Measurements from ENCODE around the gene PDE9A.

Gene PDE9A

DNA sequence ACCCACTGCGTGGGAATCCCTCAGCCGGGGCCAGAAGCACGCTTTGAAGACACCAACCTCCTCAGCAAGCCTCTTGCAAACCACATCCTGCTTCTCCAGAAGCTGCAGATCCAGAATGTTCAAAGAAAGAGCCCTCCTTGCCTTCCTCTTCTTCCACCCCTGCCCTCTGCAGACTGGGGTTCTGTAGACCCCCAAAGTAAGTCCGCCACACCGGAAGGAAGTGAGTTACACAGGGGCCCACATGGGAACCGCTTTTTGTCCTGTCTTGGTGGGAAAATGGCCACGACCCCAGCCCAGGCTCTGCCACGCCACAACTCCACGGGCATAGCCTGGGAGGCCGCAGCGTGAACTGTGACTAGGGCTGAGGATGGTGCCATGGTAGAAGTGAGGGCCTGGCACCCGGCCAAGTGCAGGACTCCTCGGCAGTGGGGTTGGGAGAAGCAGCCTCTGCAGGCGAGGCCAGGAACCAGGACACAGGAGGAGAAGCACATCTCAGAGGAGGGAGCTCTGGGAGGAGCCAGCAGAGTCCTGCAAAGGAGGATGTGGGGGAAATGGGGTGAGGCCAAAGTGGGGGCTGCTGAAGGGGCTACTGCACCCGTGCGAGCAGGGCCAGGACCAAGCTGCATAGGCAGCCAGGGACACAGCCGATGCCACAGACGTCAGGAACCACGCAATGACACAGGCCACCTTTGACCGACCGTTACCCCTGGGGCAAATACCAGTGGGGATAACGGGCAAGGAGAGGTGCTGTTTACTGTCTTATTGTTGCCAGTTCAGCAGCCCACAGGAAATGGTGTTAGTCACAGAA, 30.9 kb downstream of the PDE9A start:
- in situ Hi-C loops (cut with MboI; ENCODE audit: low sequenced_read_pairs), result no loop called here

- in situ Hi-C loops (cut with MboI; ENCODE audit: low sequenced_read_pairs), result no loop called here
Observed at GRCh38 chr21:42685036-42685435, 31.6 kb downstream of the PDE9A start.

GRCh38 chr21:42685954-42686500, 32.6 kb downstream of the PDE9A start:
- in situ Hi-C loops (cut with MboI; ENCODE audit: low sequenced_read_pairs), result no loop called here

- in situ Hi-C loops (cut with MboI; ENCODE audit: low sequenced_read_pairs), result no loop called here
Observed at GRCh38 chr21:42687796-42688195, 34.4 kb downstream of the PDE9A start.

GRCh38 chr21:42688226-42688840, 34.9 kb downstream of the PDE9A start:
- in situ Hi-C loops (cut with MboI; ENCODE audit: low sequenced_read_pairs), result no loop called here

GRCh38 chr21:42688841-42689371, 35.5 kb downstream of the PDE9A start:
- in situ Hi-C loops (cut with MboI; ENCODE audit: low sequenced_read_pairs), result no loop called here

- in situ Hi-C loops (cut with MboI; ENCODE audit: low sequenced_read_pairs), result no loop called here
Observed at GRCh38 chr21:42690586-42690985, 37.2 kb downstream of the PDE9A start.

- in situ Hi-C loops (cut with MboI; ENCODE audit: low sequenced_read_pairs), result no loop called here
Observed at GRCh38 chr21:42691901-42692559, 38.6 kb downstream of the PDE9A start.

DNA sequence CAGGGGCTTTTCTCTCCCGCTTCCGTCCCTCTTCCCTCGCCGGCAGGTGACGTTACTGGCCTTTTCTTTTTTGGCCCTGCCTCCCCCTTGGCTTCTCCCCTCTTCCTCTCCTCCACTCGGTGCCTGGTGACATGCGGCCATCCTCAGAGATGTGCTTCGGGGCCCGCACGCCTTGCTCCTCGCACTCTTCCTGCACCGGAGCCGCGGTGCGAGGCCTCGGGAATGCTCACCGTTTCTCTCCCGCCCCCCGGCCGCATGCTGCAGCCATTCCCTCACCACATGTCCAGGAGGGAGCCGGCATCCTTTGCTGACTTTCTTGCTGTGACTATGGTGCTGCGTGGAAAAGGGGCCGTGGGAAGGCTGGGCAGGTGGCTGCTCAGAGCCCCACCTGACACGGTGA, 39.3 kb downstream of the PDE9A start:
- in situ Hi-C loops (cut with MboI; ENCODE audit: low sequenced_read_pairs), result no loop called here

DNA sequence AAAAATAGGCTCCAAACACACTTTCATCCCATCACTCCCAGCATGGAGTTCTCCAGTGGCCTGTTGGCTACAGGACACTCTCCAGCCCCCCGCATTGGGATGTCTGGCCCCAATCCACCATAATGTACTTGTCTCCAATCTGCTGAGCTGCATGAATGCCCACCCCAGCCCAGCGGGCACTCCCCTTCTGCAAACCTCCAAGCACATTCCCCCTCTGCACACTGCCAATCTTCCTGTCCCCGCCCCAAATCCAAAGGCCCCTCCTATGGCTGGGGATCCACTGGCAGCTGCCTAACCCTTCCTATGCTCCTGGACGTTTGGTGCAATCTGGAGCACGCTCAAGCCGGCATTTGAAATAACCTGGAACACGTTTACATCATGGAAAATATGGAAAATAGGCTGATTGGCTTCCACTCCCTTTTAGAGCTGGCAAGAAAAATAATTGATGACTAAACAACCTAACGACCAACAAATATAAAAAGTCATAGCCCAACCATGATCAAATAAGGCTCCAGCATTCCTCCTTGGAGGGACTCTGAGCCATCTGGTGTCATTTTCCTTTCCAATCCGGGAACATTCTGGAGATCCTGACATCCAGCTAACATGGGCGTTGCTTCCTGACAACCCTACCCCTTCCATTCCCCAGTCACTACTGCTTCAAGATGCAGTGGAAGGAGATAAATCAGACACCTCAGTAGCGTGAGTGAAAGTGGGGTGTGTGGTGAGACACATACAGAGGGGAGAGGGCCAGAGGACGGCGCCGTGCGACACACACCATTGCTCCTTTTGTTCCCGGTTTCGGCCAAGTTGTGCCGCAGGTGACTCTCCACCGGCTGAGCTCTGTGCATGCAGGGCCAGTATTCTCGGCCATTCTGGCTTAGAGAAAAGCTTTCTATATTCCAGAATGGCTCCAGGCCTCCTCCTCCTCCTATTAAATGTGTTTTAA, 41.6 kb downstream of the PDE9A start:
- in situ Hi-C loops (cut with MboI; ENCODE audit: low sequenced_read_pairs), result no loop called here

- in situ Hi-C loops (cut with MboI; ENCODE audit: low sequenced_read_pairs), result no loop called here
Observed at GRCh38 chr21:42695697-42696380, 42.4 kb downstream of the PDE9A start.

- in situ Hi-C loops (cut with MboI; ENCODE audit: low sequenced_read_pairs), result no loop called here
Observed at GRCh38 chr21:42696501-42697040, 43.1 kb downstream of the PDE9A start.

DNA sequence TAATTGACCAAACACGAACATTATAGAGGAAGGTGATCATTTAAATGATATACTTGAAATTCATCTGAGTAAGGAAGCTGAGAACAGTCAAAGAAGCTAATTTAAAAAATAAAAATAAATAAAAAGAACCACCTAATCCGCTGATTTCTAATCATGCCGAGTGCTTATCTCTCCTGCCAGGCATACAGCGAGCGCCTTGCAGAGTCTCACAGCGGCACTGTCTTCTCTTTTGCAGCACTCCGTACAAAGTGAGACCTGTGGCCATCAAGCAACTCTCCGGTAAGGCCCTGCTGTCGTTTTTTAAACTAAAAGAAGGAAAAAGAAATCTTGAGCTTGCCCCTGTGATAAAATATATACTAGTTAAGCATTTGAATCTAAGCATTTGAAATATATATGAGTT, 45.3 kb downstream of the PDE9A start:
- in situ Hi-C loops (cut with MboI; ENCODE audit: low sequenced_read_pairs), result no loop called here

- in situ Hi-C loops (cut with MboI; ENCODE audit: low sequenced_read_pairs), result no loop called here
Observed at GRCh38 chr21:42699196-42699595, 45.8 kb downstream of the PDE9A start.

DNA sequence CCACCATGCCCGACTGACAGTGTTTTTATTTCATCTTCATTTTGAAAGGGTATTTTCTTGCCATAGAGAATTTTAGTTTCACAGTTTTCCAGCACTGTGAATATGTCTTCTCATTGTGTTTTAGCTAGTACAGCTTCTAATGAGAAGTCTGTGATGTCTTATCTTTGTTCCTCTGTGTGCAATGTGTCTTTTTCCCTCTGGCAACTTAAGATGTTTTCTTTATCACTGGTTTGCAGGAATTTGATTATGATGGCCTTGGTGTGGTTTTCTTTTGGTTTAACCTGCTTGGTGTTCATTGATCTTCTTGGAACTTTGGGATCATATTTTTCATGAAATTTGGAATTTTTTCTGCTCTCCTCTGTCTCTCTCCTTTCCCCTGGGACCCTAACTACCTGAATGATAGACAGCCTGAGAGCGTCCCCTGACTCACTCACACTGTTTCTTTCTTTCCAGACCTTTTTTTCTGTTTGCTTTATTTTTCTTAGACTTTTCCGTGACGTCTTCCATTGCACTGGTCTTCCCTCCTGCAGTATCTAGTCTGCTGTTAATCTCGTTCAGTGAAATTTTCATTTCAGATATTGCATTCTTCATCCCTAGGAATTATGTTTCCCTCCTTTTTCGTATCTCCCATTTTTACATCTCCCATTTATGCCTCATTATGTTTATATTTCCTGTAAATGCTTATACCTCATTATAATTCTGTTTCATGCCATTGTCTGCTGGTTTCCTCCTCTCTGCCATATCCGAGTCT, 48.5 kb downstream of the PDE9A start:
- in situ Hi-C loops (cut with MboI; ENCODE audit: low sequenced_read_pairs), result no loop called here

- in situ Hi-C loops (cut with MboI; ENCODE audit: low sequenced_read_pairs), result no loop called here
Observed at GRCh38 chr21:42702720-42703119, 49.3 kb downstream of the PDE9A start.

- in situ Hi-C loops (cut with MboI; ENCODE audit: low sequenced_read_pairs), result no loop called here
Observed at GRCh38 chr21:42703136-42703908, 49.9 kb downstream of the PDE9A start.

GRCh38 chr21:42703965-42704364, 50.5 kb downstream of the PDE9A start:
- in situ Hi-C loops (cut with MboI; ENCODE audit: low sequenced_read_pairs), result no loop called here

All from hTERT RPE-1 (cell line).